Endometrium (tissue), 2 donors: ENCODE measurements around the gene DAO.

Source experiments
- FAIRE-seq: peaks from 2 replicates; lab custom pipeline; 2012; peaks lifted over from hg19 to GRCh38; lab: Jason Lieb, UNC
- donor health status: control.
- donor health status: control.

The DAO gene

GRCh38 chr12:108918960-108919642, 39.2 kb downstream of the DAO start:
- FAIRE-seq = no peak

- FAIRE-seq = no peak
Measured at GRCh38 chr12:108921946-108922345, 42.1 kb downstream of the DAO start.

DNA sequence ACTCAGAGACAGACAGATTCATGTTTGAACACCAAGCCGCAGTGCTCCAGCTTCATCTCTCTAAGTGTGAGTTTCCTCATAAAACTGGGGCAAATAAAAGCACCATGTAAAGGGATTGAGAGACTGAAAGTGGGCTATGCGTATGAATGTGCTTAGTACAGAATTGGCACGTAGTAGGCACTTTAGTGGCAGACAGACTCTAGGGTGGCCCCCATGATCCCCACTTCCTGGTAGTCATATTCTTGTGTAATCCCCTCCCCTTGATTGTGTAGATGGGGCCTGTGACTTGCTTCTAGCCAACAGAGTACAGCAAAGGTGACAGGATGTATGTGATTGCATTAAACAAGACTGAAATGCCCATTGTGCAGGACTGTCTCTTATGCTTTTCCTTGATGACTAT, 43.0 kb downstream of the DAO start:
- no peak for FAIRE-seq

GRCh38 chr12:108928695-108929094, 48.8 kb downstream of the DAO start:
- FAIRE-seq = no peak

- FAIRE-seq = no peak
Measured at GRCh38 chr12:108930155-108930554, 50.3 kb downstream of the DAO start.

- no peak for FAIRE-seq
Measured at GRCh38 chr12:108930756-108931155, 50.9 kb downstream of the DAO start.

- FAIRE-seq = no peak
Measured at GRCh38 chr12:108933949-108934348, 54.1 kb downstream of the DAO start.

- FAIRE-seq = no peak
Measured at GRCh38 chr12:108935159-108935763, 55.4 kb downstream of the DAO start.

DNA sequence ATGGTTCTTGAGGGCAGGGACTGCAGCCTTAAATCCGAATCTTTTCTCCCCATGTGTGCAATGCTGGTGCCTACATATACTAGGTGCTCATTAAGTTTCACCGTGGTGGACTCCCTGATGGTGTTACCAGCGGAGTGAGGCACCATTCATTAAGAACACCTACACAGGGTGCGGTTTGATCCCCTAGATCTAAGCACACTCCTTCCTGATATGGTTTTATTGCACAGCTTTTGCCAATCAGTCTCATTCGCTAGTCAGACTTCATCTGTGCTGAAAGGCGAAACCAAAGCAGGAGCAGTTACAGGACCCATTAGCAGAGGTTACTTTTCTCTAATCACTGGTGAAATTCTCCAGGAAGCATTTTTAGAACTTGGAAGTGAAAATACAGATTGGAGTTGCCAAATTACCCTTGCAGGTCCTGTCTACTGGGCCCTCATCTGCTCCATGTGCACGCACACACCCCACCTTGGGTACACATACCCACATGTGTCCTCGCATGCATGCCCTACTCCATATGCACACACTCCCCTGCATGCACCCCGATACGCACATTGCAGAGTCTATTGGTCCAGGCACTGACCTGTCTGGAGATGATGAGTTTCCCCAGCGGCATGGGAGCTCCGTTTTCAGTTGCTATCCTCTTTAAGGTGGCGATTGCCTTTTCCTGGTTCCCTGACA, 58.5 kb downstream of the DAO start:
- FAIRE-seq = no peak

DNA sequence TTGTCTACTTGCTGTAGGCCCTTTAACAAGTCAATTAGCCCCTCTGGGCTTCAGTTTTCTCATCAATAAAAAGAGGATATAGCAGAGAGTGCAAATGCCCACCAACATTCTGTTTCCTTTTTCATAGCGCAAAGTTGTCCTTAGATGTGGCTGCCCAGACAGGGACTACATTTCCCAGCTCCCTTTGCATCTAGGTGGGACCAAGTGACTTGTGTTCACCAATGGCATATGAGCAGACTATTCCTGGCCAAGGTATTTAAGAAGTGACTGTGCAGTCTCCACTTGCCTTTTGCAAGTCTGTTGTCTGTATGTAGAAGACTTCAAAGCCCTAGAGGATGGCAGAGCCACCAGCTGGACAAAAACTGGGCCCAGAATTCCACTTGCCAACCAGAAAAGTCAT, 59.7 kb downstream of the DAO start:
- no peak for FAIRE-seq

DNA sequence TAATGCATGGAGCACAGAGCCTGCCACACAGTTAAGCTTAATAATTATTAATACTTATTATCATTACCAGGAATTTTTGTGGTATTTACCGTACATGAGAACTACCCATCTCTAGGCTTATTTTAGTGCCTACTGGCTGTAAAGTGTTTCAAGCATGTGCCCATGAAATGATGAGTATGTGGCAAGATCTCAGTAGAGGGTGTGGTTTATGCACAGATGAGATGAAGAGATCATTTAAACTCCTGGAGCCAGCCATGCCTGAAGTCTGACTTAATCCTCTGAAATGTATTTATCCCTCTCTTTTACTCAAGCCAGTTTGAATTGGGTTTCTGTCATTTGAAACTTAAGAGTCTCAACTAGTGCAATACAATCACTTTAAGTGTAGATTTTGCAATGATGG, 60.2 kb downstream of the DAO start:
- no peak for FAIRE-seq

DNA sequence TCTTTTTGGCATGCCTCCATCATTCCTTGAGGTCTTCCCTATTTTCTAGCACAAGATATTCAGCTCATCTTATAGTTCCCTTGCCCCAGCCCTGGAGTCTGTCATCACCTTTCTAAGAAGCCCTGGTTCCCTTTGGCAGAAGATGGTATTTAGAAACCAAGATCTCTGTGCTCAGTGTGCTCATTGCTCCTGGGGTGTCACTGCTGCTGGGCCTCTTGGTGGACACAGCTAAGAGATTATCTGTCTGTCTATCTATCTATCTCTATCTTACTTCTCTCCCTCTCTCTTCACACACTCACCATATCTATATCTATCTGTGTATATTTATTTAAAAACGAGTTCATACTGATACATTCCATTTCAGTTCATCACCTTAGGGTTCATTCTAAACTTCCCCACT, 67.2 kb downstream of the DAO start:
- FAIRE-seq = no peak

DNA sequence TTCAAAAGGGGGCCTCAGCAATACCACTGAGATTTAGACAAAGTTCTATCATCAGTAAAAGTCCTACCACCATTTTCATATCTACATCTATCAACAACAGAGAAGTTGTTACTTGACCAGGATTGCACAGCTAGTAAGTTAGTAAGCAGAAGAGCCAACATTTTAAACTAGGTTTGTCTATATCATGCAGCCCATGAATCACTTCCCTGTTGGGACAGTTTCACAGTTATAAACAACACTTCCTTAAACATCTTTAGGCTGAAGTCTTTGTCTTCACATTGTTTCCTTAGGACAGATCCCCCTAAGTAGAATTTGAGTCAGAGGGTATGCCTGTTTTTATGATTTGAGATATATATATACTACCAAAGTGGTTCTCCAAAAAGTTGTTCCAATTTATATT, 68.5 kb downstream of the DAO start:
- no peak for FAIRE-seq

DNA sequence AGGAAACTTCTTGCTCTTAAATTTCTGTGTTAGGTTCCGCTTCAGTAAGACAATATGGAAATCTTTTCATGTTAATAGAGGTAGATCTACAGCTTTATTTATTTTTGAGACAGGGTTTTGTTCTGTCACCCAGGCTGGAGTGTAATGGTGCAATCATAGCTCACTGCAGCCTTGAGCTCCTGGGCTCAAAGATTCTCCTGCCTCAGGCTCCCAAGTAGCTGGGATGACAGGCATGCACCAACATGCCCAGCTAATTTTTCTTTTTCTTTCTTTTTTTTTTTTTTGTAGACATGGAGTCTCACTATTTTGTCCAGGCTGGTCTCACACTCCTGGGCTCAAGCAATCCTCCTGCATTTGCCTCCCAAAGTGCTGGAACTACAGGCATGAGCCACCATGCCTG, 70.1 kb downstream of the DAO start:
- no peak for FAIRE-seq
